Ishikawa (cell line): Measurements from ENCODE around the gene FGFBP3.

Experiments
- CEBPB ChIP-seq: IDR thresholded peaks from 2 replicates; pipeline ENCODE4 v1.6.1; 2012
- CREB1 ChIP-seq: IDR thresholded peaks from 2 replicates; pipeline ENCODE4 v1.6.1; 2012; ENCODE audit warnings: low read depth
- EGR1 ChIP-seq: IDR thresholded peaks from 2 replicates; pipeline ENCODE4 v1.6.1; 2012
- EP300 ChIP-seq: IDR thresholded peaks from 2 replicates; pipeline ENCODE4 v1.6.1; 2012; ENCODE audit warnings: borderline replicate concordance
- FOXM1 ChIP-seq: IDR thresholded peaks from 2 replicates; pipeline ENCODE4 v1.6.1; 2012; ENCODE audit warnings: low read depth, borderline replicate concordance
- MAX ChIP-seq: IDR thresholded peaks from 2 replicates; pipeline ENCODE4 v1.6.1; 2012
- NFIC ChIP-seq: IDR thresholded peaks from 2 replicates; pipeline ENCODE4 v1.6.1; 2012
- RAD21 ChIP-seq: IDR thresholded peaks from 2 replicates; pipeline ENCODE4 v1.6.1; 2012; ENCODE audit warnings: low read depth
- REST ChIP-seq: IDR thresholded peaks from 2 replicates; pipeline ENCODE4 v1.6.1; 2012; ENCODE audit warnings: low read depth, mild to moderate bottlenecking
- TAF1 ChIP-seq: IDR thresholded peaks from 2 replicates; pipeline ENCODE4 v1.6.1; 2012; ENCODE audit warnings: low read depth, mild to moderate bottlenecking
- TCF12 ChIP-seq: IDR thresholded peaks from 2 replicates; pipeline ENCODE4 v1.6.1; 2012; ENCODE audit warnings: low read depth
- TEAD4 ChIP-seq: IDR thresholded peaks from 2 replicates; pipeline ENCODE4 v1.6.1; 2012
- USF1 ChIP-seq: IDR thresholded peaks from 2 replicates; pipeline ENCODE4 v1.6.1; 2012
- YY1 ChIP-seq: IDR thresholded peaks from 2 replicates; pipeline ENCODE4 v1.6.1; 2012; ENCODE audit warnings: low read depth
- ZBTB7A ChIP-seq: IDR thresholded peaks from 2 replicates; pipeline ENCODE4 v1.6.1; 2012; ENCODE audit warnings: low read depth

FGFBP3 gene

DNA sequence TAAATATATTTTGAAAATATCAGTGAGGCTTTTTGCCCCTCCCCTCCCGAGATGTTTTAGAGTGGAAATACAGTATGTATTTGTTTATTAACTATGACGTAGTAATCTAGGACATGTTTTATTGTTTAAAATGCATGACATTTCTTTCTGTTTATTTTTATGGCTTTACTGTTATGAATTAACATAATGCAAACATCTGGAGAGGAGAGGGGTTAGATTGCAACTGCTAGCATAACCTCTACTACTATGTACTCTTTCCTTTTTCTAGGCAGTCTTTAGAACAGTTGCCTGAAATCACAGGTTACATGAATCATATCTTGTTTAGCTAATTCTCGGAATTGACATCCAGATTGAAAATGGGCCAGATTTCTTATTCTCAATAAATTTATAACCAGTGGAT lies 21.7 kb upstream of the FGFBP3 start:
- TF ChIP-seq EGR1 (no peak), USF1 (no peak), REST (no peak), FOXM1 (no peak), RAD21 (no peak), YY1 (no peak), TCF12 (no peak), TAF1 (no peak), ZBTB7A (no peak), TEAD4 (no peak), NFIC (no peak), CREB1 (no peak), MAX (no peak), CEBPB (no peak), EP300 (no peak)

DNA sequence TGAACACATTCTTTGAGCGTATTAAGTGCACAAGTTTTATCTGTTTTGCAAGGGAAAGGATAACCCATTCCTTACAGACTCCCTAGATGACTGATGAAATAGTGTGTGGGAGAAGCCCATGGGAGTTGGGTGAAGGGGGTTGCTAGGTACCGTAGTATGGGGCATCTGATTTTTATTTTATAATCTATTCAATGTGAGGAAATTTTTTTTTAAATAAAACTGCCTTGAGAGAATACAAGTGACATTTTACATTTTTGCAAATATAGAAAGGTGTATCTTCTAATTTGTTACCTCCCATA lies 15.7 kb upstream of the FGFBP3 start:
- TF ChIP-seq ZBTB7A (no peak), CREB1 (no peak), TAF1 (no peak), CEBPB (no peak), RAD21 (no peak), TEAD4 (no peak), TCF12 (no peak), REST (no peak), USF1 (no peak), NFIC (no peak), EGR1 (no peak), YY1 (no peak), FOXM1 (no peak), MAX (no peak), EP300 (no peak)

GRCh38 chr10:91924212-91925021 lies 15.1 kb upstream of the FGFBP3 start:
- no peak for TF ChIP-seq CREB1
- no peak for TF ChIP-seq FOXM1
- no peak for TF ChIP-seq TCF12
- no peak for TF ChIP-seq USF1
- TF ChIP-seq MAX, result no peak
- TF ChIP-seq TAF1, result no peak
- no peak for TF ChIP-seq TEAD4
- TF ChIP-seq ZBTB7A, result no peak
- TF ChIP-seq REST, result no peak
- TF ChIP-seq YY1, result no peak
- no peak for TF ChIP-seq EP300
- no peak for TF ChIP-seq CEBPB
- TF ChIP-seq EGR1, result no peak
- no peak for TF ChIP-seq NFIC
- TF ChIP-seq RAD21, result no peak
